Cortex of kidney (tissue), 1 donor: ENCODE data around the gene NRAP.

ENCODE experiments used
- DNase-seq: peaks from one replicate; lab custom pipeline; 2025; lab: John Stamatoyannopoulos, UW

The NRAP gene

DNA sequence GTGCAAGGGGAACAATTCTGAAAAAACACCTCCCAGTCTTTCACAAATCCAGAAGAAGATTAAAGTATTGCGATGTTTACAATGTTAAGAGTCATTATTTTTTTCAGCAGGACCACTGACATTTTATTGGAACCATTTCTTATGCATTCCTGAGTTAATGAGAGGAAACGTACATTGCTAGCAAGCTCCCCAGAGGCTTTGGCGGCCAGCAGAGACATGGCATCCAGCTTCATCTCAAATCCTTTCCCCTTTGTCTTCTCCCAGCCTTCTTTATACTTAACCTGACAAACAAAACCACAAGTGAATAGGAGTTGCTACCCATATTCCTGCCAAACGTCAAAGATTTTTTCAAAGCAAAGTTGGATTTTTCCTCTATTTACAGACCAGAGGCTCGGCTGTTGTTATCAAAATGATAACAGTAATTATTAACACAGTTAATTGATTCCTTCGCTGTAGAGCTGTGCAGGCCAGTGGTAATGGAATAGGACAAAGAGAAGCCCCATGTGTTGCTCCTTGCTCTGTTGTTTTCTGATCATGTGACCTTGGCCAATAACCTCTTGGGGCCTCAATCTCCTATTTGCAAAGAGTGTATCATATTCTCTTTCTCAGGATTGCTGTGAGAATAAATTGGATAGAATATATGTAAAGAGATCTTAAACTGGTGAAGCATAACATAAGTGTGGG lies 32.0 kb downstream of the NRAP start:
- no peak for DNase-seq

- DNase-seq, result no peak
Measured at GRCh38 chr10:113630929-113631533, 32.8 kb downstream of the NRAP start.

GRCh38 chr10:113628607-113629153 lies 35.2 kb downstream of the NRAP start:
- no peak for DNase-seq

GRCh38 chr10:113627836-113628235 lies 36.0 kb downstream of the NRAP start:
- DNase-seq, result no peak

GRCh38 chr10:113626809-113627355 lies 37.0 kb downstream of the NRAP start:
- no peak for DNase-seq

DNA sequence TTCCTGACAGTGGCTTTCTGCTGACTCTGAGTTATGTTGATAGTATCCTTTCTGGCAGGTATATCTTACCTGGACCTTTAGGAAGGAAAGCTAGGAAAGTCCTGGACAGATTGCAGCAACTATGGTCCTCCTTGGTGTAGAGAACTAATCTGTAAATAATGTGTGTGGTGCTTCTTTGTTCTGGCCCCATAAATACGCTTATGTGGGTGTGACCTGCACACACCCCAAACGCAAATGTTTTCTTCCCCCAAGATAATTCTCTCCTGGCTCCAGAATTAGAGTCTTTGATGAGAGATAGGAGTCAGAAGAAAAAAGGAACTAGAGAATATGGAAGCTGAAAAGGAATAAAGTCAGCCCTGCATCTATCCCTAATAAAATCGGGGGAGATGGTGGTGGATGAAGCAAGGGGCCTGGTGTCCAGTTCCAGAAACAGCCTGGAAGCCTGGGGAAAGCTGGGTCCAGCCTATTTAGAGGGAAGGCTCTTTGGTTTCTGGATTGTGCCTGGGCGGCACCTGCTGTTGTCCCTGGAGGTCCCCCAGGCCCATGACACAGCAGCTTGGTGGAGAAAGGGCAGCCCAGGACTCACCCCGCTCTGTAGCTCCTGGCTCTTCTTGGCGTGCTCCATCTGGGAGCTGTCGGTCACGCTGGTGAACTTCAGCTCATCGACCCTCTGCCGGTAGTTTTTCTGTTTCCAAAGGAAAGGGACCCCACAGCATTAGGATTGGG lies 38.2 kb downstream of the NRAP start:
- no peak for DNase-seq

GRCh38 chr10:113622831-113623230 lies 41.0 kb downstream of the NRAP start:
- DNase-seq, result no peak

- no peak for DNase-seq
Measured at GRCh38 chr10:113621799-113622198, 42.0 kb downstream of the NRAP start.

- no peak for DNase-seq
Measured at GRCh38 chr10:113620936-113621335, 42.9 kb downstream of the NRAP start.

DNA sequence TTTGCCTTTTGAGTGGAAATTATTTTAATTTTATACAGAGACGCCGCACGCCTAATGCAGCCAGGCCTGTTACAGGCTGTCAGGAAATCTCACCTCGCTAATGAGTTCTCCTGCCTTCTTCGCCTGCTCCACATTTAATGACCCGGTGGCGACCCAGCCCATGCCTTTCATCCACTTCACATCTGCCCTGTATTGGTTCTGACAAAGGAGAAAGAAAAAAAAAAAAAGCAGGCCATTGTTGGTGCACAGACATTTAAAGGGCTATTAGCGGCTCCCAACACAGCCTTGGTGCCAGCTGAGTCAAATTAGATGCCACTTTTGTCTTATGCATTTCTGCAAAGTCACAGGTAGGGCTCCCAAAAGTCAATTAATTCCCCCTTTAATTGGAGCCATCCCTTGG lies 43.3 kb downstream of the NRAP start:
- DNase-seq, result no peak

GRCh38 chr10:113619401-113619800 lies 44.4 kb downstream of the NRAP start:
- DNase-seq, result no peak

DNA sequence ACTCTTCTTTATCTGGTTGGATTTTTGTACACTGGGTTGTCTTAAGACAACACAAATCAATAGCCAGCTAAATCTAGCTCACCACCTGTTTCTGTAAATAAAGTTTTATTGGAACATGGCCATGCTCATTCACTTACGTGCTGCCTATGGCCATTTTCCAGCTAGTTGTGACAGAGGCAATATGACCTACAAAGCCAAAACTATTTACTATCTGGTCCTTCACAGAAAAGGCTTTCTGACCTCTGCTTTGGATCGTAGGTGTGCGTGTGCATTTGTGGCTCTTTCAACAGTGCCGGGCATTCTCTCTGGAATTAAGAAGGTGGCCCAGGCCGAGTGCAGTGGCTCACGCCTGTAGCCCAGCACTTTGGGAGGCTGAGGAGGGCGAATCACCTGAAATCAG lies 45.5 kb downstream of the NRAP start:
- DNase-seq, result no peak

DNA sequence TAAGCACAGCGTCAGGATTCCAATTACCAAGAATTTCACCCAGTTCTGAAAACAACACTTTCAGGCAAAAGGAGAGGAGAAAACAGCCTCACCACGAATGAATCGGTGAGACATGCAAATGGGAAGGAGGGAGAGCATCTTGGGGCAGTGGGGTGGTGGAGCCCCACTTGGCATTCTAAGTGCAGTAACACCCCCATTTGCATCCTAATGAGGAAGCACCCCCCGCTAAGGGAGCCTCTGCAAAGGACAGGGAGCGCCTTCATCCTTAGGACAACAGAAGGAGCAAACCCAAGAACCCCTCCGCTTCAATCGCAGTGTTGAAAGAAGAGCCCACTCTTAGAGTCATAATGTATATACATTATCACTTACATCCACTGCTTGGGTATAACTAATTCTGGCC lies 46.8 kb downstream of the NRAP start:
- DNase-seq, result no peak

DNA sequence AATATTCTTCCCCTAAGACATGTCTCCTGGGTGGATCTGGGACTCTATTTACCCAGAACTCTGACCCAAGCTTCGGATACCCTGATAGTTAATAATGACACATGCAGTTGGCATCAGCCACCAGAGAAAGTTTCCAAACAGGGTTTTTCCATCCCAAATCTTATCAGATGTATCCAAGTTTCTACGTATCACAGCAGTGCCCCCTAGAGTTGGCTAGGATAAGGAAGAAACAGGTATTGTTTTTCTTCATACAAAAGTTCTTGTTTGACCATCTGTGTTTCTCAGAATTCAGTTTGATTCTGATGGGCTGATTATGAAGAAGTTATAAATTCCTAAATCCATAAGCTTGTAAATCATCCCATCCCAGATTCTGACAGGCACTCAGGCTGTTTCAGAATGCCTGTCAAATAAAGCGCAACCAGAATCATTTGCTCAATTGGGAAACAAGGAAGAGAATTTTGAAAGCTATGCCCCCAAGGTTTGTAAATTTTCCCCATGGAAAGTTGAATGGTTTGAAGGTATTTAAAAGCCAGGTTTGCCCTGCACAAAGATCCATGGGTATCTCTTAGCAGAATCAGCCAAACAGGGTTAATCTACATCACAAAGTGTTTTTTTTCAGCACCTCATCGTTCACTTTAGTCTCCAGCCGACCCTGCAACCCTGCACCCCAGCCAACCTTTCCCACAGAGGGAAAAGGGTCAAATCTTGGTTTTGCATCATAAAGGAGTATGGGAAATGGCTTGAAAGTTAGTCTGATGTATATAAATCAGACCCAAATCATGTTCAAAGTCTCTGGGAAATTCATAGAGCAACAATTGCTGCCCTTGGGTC lies 47.4 kb downstream of the NRAP start:
- no peak for DNase-seq

DNA sequence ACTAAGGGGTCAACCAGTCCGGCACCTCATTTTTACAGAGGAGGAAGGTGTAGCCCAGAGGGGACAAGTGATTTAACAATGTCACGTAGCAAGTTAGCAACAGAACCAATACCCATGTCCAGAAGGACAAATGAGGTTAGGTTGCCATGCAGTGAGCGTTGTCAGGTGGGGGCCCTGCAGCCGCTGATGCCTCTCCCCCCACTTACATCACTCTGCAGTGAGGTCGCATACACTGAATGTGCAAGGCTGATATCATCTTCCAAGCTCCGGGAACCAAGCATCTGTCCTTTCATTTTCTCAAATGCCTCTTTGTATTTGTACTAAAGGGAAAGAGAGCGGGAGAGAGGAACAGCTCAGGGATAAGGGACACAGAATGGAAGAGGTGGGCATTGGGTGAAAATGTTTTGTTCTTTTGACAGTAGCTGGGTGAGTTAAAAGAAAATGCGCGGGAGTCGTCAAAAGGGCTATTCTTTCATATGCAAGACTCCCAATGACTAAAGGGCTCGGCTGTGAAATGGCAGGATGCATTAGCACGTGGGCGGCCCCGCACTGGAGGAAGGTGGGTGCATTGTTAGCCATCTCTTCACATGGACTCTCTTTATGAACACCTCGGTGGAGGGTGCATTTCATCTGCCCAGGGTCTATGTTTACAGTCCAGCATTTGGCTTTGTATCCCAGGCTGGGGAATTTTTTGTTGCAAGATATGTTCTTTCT lies 49.7 kb downstream of the NRAP start:
- DNase-seq, result no peak

GRCh38 chr10:113613427-113613826 lies 50.4 kb downstream of the NRAP start:
- no peak for DNase-seq

- DNase-seq, result no peak
Measured at GRCh38 chr10:113612154-113612553, 51.7 kb downstream of the NRAP start.

GRCh38 chr10:113610631-113611601 lies 52.9 kb downstream of the NRAP start:
- DNase-seq, result no peak

GRCh38 chr10:113609704-113610108 lies 54.1 kb downstream of the NRAP start:
- DNase-seq, result no peak
